ENCODE measurements around the gene GPR143. TPM values are rescaled to one million over a fixed set of nuclear protein-coding genes. Genes with fewer than 3 reads are reported as not detected.

The GPR143 gene
- total and polyA plus RNA-seq, 4 donors, result 0.45 to 0.50 TPM; not detected in 2

DNA sequence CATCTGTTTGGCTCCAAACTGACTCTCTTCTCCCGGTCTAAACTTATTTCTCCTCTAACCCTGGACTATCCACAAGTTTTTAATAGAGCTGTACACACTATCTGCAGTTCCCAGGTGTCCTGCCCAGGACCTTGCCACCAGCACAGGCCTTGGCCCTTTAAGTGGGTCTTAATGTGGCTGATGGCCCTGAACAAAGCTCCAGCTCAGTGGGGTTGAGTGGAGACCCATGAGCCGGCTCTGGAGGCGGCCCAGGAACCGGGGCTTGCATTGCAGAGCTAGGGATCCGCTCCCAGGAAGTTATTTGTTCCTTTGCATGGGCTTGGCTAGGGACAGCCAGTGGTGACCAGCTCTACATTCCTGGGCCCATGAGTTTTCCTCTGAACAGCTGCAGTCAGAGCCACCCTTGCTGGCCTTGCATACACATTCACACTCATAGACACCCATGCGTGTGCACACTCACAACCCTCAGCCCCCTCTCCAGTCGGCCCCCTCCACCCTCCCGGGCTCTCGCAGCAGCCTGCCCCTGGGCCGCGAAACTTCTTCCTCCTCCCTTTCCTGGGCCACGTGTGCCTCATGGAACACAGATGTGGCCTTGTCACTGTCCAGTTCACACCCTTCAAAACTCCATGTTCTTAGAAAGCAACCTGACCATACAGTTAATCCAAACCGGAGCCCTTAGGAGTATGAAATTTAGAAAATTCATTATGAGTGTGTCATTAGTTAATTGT is 58.2 kb downstream of the GPR143 start:
- Histone ChIP-seq H3K4me3 (ENCODE audit: low read length in 2 of 2) (no peak overlapping the region), H3K27me3 (ENCODE audit: control insufficient read depth in 1 of 2, insufficient read depth in 2 of 2, low read length in 1 of 2) (no peaks in the 10 kb centered on the region), H3K27ac (ENCODE audit: low read depth in 1 of 2, low read length in 2 of 2) (no peak overlapping the region), H3K9me3 (ENCODE audit: control insufficient read depth, low read length) (no peaks in the 10 kb centered on the region), H3K36me3 (ENCODE audit: control insufficient read depth in 1 of 2, insufficient read depth in 2 of 2, low read length in 1 of 2) (peaks cover 0 to 5% of the 10 kb centered on the region in 2 donors), H3K4me1 (ENCODE audit: control insufficient read depth in 1 of 2, insufficient read depth in 2 of 2, low read length in 2 of 2) (no peaks in the 10 kb centered on the region)
- WGBS, 2 donors, result 36 to 52% methylated on average over 13 of the region's 13 CpGs
- DNase-seq, result peak in 1 of 2 donors; percentile 60
- ATAC-seq (ENCODE audit: low FRiP score), result peak; percentile 11
- intact Hi-C loops (cut with DNase I), result loop anchor here (5.0 to 10.0 kb wide), 7 partner anchors 240 to 960 kb away; partner anchors contain the start of gene TBL1X (in 1 of the 2)

DNA sequence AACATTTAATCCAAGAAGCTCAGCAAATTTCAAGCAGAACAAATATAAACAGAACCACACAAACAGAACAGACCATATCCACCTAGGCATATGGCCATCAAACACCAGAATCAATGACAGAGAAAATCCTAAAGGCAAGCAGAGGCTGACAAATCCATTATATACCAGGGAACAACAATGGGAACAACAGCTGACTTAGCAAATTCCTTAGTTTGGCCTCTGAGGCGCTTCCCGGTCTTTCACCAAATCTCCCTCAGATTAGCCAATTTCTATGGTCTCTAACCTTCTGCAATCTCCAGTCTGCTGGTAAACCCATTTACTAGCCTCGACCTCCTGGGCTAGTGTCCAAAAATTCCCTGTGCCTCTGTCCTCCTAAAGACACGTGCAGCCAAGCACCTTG is 59.2 kb downstream of the GPR143 start:
- H3K9me3 ChIP-seq (ENCODE audit: control insufficient read depth, low read length), result no peaks in the 10 kb centered on the region
- ATAC-seq (ENCODE audit: low FRiP score) (no peak), DNase-seq (no peak)
- WGBS, 2 donors, result 54 to 68% methylated on average over 4 of the region's 4 CpGs
- H3K27me3 ChIP-seq (ENCODE audit: control insufficient read depth in 1 of 2, insufficient read depth in 2 of 2, low read length in 1 of 2), result no peaks in the 10 kb centered on the region
- H3K4me1 ChIP-seq (ENCODE audit: control insufficient read depth in 1 of 2, insufficient read depth in 2 of 2, low read length in 2 of 2), result no peaks in the 10 kb centered on the region
- intact Hi-C loops (cut with DNase I), result loop anchor here (5.0 to 10.0 kb wide), 7 partner anchors 239 to 959 kb away; partner anchors contain the start of gene TBL1X (in 1 of the 2)
- H3K27ac ChIP-seq (ENCODE audit: low read depth in 1 of 2, low read length in 2 of 2), result peak overlapping the region in 1 of 2 donors; percentile 21
- peaks cover 0 to 3% of the 10 kb centered on the region in 2 donors for H3K36me3 ChIP-seq (ENCODE audit: control insufficient read depth in 1 of 2, insufficient read depth in 2 of 2, low read length in 1 of 2)
- H3K4me3 ChIP-seq (ENCODE audit: low read length in 2 of 2), result no peak overlapping the region

- no peaks in the 10 kb centered on the region for H3K4me1 ChIP-seq (ENCODE audit: control insufficient read depth in 1 of 2, insufficient read depth in 2 of 2, low read length in 2 of 2)
- H3K27me3 ChIP-seq (ENCODE audit: control insufficient read depth in 1 of 2, insufficient read depth in 2 of 2, low read length in 1 of 2), result no peaks in the 10 kb centered on the region
- no peaks in the 10 kb centered on the region for H3K9me3 ChIP-seq (ENCODE audit: control insufficient read depth, low read length)
- no peak overlapping the region for H3K27ac ChIP-seq (ENCODE audit: low read depth in 1 of 2, low read length in 2 of 2)
- intact Hi-C loops (cut with DNase I), result loop anchor here (5.0 to 10.0 kb wide), 7 partner anchors 238 to 958 kb away; partner anchors contain the start of gene TBL1X (in 1 of the 2)
- H3K4me3 ChIP-seq (ENCODE audit: low read length in 2 of 2), result no peak overlapping the region
- ATAC-seq (ENCODE audit: low FRiP score) (no peak), DNase-seq (peak in 1 of 2 donors; percentile 43)
- 70 to 79% methylated on average over 6 of the region's 6 CpGs for WGBS, 2 donors
- H3K36me3 ChIP-seq (ENCODE audit: control insufficient read depth in 1 of 2, insufficient read depth in 2 of 2, low read length in 1 of 2), result peaks cover 0 to 3% of the 10 kb centered on the region in 2 donors
These were observed 60.7 kb downstream of the GPR143 start for GRCh38 chrX:9704876-9705465.

DNA sequence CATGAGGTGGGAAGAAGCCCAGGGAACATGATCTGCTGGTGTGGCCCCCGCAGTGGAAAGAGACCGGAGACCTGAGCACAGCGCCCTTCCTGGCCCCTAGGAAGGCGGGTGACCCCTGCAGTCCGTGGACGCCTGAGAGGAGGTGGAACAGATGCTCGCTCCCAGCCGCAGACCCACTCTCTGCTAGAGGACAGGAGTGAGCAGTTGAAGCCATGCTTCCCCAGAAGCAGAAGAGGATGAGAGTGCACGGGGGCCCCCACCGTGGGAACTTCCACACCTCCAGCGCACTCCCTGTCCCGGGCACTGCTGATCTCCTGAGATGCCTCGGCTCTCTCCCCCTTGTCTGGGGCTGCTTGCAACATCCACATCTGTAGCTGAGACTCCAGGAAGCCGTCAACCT is 62.2 kb downstream of the GPR143 start:
- Histone ChIP-seq H3K4me1 (ENCODE audit: control insufficient read depth in 1 of 2, insufficient read depth in 2 of 2, low read length in 2 of 2) (no peaks in the 10 kb centered on the region), H3K9me3 (ENCODE audit: control insufficient read depth, low read length) (no peaks in the 10 kb centered on the region), H3K36me3 (ENCODE audit: control insufficient read depth in 1 of 2, insufficient read depth in 2 of 2, low read length in 1 of 2) (no peaks in the 10 kb centered on the region), H3K4me3 (ENCODE audit: low read length in 2 of 2) (no peak overlapping the region), H3K27me3 (ENCODE audit: control insufficient read depth in 1 of 2, insufficient read depth in 2 of 2, low read length in 1 of 2) (no peaks in the 10 kb centered on the region), H3K27ac (ENCODE audit: low read depth in 1 of 2, low read length in 2 of 2) (no peak overlapping the region)
- no peak for ATAC-seq (ENCODE audit: low FRiP score)
- WGBS, 2 donors, result 91 to 93% methylated on average over 14 of the region's 14 CpGs
- intact Hi-C loops (cut with DNase I), result loop anchor here in 1 of 2 donors (10.0 kb wide), 2 partner anchors 359 to 889 kb away; no protein-coding TSS in a partner anchor
- peak in 1 of 2 donors; percentile 56 for DNase-seq

- no peak for ATAC-seq (ENCODE audit: low FRiP score)
- Histone ChIP-seq H3K27me3 (ENCODE audit: control insufficient read depth in 1 of 2, insufficient read depth in 2 of 2, low read length in 1 of 2) (no peaks in the 10 kb centered on the region), H3K4me3 (ENCODE audit: low read length in 2 of 2) (no peak overlapping the region), H3K4me1 (ENCODE audit: control insufficient read depth in 1 of 2, insufficient read depth in 2 of 2, low read length in 2 of 2) (no peaks in the 10 kb centered on the region), H3K36me3 (ENCODE audit: control insufficient read depth in 1 of 2, insufficient read depth in 2 of 2, low read length in 1 of 2) (no peaks in the 10 kb centered on the region), H3K27ac (ENCODE audit: low read depth in 1 of 2, low read length in 2 of 2) (no peak overlapping the region), H3K9me3 (ENCODE audit: control insufficient read depth, low read length) (no peaks in the 10 kb centered on the region)
- intact Hi-C loops (cut with DNase I), result loop anchor here in 1 of 2 donors (10.0 kb wide), 2 partner anchors 357 to 887 kb away; no protein-coding TSS in a partner anchor
- no peak for DNase-seq
- WGBS, 2 donors, result 92 to 97% methylated on average over 12 of the region's 12 CpGs
These were observed 63.9 kb downstream of the GPR143 start for GRCh38 chrX:9701790-9702189.

GRCh38 chrX:9700555-9700954 is 65.1 kb downstream of the GPR143 start:
- peak in 1 of 2 donors; percentile 65 for DNase-seq
- no peaks in the 10 kb centered on the region for H3K9me3 ChIP-seq (ENCODE audit: control insufficient read depth, low read length)
- H3K36me3 ChIP-seq (ENCODE audit: control insufficient read depth in 1 of 2, insufficient read depth in 2 of 2, low read length in 1 of 2), result no peaks in the 10 kb centered on the region
- intact Hi-C loops (cut with DNase I), result loop anchor here in 1 of 2 donors (10.0 kb wide), 2 partner anchors 356 to 886 kb away; no protein-coding TSS in a partner anchor
- no peaks in the 10 kb centered on the region for H3K27me3 ChIP-seq (ENCODE audit: control insufficient read depth in 1 of 2, insufficient read depth in 2 of 2, low read length in 1 of 2)
- H3K4me1 ChIP-seq (ENCODE audit: control insufficient read depth in 1 of 2, insufficient read depth in 2 of 2, low read length in 2 of 2), result no peaks in the 10 kb centered on the region
- no peak for ATAC-seq (ENCODE audit: low FRiP score)
- H3K4me3 ChIP-seq (ENCODE audit: low read length in 2 of 2), result no peak overlapping the region
- 77 to 89% methylated on average over 15 of the region's 15 CpGs for WGBS, 2 donors
- no peak overlapping the region for H3K27ac ChIP-seq (ENCODE audit: low read depth in 1 of 2, low read length in 2 of 2)

DNA sequence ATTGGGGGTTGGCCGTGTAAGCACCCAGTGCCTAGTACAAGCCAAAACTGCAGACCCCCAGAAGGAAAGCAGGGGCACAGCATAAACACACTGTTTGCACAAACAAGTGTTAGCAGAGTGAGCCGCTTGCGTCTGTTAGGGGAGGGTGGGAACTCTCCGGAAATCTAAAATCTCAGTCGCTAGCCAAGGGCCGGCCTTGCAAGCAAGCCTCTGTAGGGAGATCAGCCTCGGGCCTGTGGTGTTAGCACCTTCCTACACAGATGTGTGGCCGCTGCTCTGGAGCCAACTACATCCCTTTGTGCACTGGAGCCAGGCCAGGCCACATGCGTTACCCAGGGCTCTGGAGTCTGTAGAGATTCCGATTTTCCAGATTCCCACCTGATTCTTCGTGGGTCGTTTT is 67.1 kb downstream of the GPR143 start:
- ATAC-seq (ENCODE audit: low FRiP score), result no peak
- H3K36me3 ChIP-seq (ENCODE audit: control insufficient read depth in 1 of 2, insufficient read depth in 2 of 2, low read length in 1 of 2), result peaks cover 0 to 2% of the 10 kb centered on the region in 2 donors
- WGBS, 2 donors, result 86 to 91% methylated on average over 12 of the region's 12 CpGs
- no peaks in the 10 kb centered on the region for H3K9me3 ChIP-seq (ENCODE audit: control insufficient read depth, low read length)
- intact Hi-C loops (cut with DNase I), result no loop called here
- no peaks in the 10 kb centered on the region for H3K4me1 ChIP-seq (ENCODE audit: control insufficient read depth in 1 of 2, insufficient read depth in 2 of 2, low read length in 2 of 2)
- no peaks in the 10 kb centered on the region for H3K27me3 ChIP-seq (ENCODE audit: control insufficient read depth in 1 of 2, insufficient read depth in 2 of 2, low read length in 1 of 2)
- DNase-seq, result no peak
- H3K4me3 ChIP-seq (ENCODE audit: low read length in 2 of 2), result no peak overlapping the region
- no peak overlapping the region for H3K27ac ChIP-seq (ENCODE audit: low read depth in 1 of 2, low read length in 2 of 2)

- DNase-seq (no peak), ATAC-seq (ENCODE audit: low FRiP score) (no peak)
- Histone ChIP-seq H3K4me3 (ENCODE audit: low read length in 2 of 2) (no peak overlapping the region), H3K4me1 (ENCODE audit: control insufficient read depth in 1 of 2, insufficient read depth in 2 of 2, low read length in 2 of 2) (no peaks in the 10 kb centered on the region), H3K9me3 (ENCODE audit: control insufficient read depth, low read length) (no peaks in the 10 kb centered on the region), H3K27ac (ENCODE audit: low read depth in 1 of 2, low read length in 2 of 2) (no peak overlapping the region), H3K36me3 (ENCODE audit: control insufficient read depth in 1 of 2, insufficient read depth in 2 of 2, low read length in 1 of 2) (peaks cover 0 to 6% of the 10 kb centered on the region in 2 donors), H3K27me3 (ENCODE audit: control insufficient read depth in 1 of 2, insufficient read depth in 2 of 2, low read length in 1 of 2) (no peaks in the 10 kb centered on the region)
- 89% methylated on average over 12 of the region's 12 CpGs for WGBS, 2 donors
- intact Hi-C loops (cut with DNase I), result no loop called here
These were observed 72.2 kb downstream of the GPR143 start for GRCh38 chrX:9693307-9694001.

Data from aorta (tissue), 5 donors.